Astrocyte of the cerebellum (primary cell): ENCODE measurements around the gene PLK3.

Experiments used
- DNase-seq: peaks from one replicate; pipeline ENCODE4 v3.0.0-alpha.2; 2011; ENCODE audit warnings: low read depth
- H3K4me3 ChIP-seq: 2 replicates; pipeline ENCODE4 v1.5.1; 2011; ENCODE audit warnings: mild to moderate bottlenecking, low read depth, low read length, moderate library complexity
- CTCF ChIP-seq: IDR thresholded peaks from 2 replicates; pipeline ENCODE4 v1.5.1; 2012; ENCODE audit warnings: low read length, low read depth, moderate library complexity, mild to moderate bottlenecking; ENCODE audit errors: missing control alignments
- in situ Hi-C: cut with HindIII; loops from 2 replicates; pipeline ENCODE4 v1.10.0; 2017; ENCODE audit warnings: low sequenced_read_pairs

The PLK3 gene

GRCh38 chr1:44851308-44851707 lies 51.1 kb downstream of the PLK3 start:
- in situ Hi-C loops, result no loop called here
- TF ChIP-seq CTCF, result no peak
- no peak overlapping the region for H3K4me3 ChIP-seq
- DNase-seq, result no peak

GRCh38 chr1:44853201-44853600 lies 53.0 kb downstream of the PLK3 start:
- no peak for TF ChIP-seq CTCF
- in situ Hi-C loops, result no loop called here
- no peak for DNase-seq
- no peak overlapping the region for H3K4me3 ChIP-seq

GRCh38 chr1:44854970-44855369 lies 54.8 kb downstream of the PLK3 start:
- TF ChIP-seq CTCF, result no peak
- H3K4me3 ChIP-seq, result no peak overlapping the region
- in situ Hi-C loops, result no loop called here
- DNase-seq, result no peak
